ENCODE measurements around the gene LAMB4.

- TF ChIP-seq, protein P1, sequence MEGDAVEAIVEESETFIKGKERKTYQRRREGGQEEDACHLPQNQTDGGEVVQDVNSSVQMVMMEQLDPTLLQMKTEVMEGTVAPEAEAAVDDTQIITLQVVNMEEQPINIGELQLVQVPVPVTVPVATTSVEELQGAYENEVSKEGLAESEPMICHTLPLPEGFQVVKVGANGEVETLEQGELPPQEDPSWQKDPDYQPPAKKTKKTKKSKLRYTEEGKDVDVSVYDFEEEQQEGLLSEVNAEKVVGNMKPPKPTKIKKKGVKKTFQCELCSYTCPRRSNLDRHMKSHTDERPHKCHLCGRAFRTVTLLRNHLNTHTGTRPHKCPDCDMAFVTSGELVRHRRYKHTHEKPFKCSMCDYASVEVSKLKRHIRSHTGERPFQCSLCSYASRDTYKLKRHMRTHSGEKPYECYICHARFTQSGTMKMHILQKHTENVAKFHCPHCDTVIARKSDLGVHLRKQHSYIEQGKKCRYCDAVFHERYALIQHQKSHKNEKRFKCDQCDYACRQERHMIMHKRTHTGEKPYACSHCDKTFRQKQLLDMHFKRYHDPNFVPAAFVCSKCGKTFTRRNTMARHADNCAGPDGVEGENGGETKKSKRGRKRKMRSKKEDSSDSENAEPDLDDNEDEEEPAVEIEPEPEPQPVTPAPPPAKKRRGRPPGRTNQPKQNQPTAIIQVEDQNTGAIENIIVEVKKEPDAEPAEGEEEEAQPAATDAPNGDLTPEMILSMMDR (IDR thresholded peaks at IDR 0.05 in 4 of 5, conservative IDR thresholded peaks at IDR 0.05 in 1 of 5) = no peak
- no peak for TF ChIP-seq POLR2A (IDR thresholded peaks at IDR 0.05)
Observed at GRCh38 chr7:108129018-108129965, 869 bp downstream of the LAMB4 start.
